ENCODE results near the gene TAF4.

- no peak for TF ChIP-seq CTCF (conservative IDR thresholded peaks at IDR 0.05)
- no peak for TF ChIP-seq ZFX (IDR thresholded peaks at IDR 0.05)
These were observed 137.7 kb downstream of the TAF4 start for GRCh38 chr20:61927826-61928541.

All from C4-2B (cell line).